GM18870 (cell line): ENCODE results near the gene KLHL12.

ENCODE experiments used
- ATAC-seq: cut with Tn5 transposase; IDR thresholded peaks from one replicate; pipeline ENCODE4 v1.9.1; 2021; ENCODE audit warnings: moderate library complexity; ENCODE audit not compliant: unreplicated experiment

KLHL12 gene

DNA sequence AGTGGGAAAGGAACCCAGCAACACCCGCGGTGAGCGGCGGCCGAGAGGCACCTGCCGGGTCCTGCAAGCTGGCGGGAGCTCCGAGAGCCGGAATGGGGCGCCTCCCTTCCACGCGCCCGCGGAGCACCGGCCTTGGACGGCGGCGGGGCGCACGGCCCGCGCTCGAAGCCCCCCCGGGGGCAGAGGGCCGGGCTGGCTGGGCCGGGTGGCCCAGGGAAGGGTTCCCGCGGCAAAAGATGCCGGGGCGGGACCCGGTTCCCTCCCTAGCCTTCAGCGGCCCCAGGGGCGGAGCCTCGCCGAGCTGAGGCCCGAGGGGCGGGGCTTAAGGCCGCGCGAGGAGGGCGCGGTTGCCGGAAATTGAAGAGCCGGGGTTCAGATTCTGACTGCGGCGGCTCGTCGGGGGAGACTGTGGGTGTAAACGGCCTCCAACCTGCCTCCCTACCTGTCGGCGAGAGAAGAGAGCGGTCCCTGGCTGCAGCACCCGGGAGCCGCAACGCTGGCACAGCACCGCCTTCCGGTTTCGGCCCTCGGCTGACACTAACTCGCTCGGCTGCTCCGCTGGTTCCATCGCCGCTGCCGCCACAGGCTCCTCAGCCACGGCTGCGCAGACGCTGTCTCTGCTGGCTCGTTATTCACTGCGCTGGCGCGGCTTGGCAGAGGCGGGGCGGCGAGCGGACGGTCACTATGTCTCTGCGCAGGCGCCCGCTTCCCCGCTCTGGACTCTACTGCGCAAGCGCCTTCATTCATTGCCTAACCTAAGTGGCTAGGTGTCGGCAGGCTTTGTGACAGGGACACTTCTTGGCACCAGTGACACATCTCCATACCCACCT is 38.3 kb downstream of the KLHL12 start, which contains the start of gene RABIF:
Gene RABIF (minus strand): TSS at position 619 of the 830 bp plus-strand sequence. CDS start 51 bp downstream, at position 568.
- peak; percentile 85 for ATAC-seq

- no peak for ATAC-seq
These were observed 38.9 kb downstream of the KLHL12 start for GRCh38 chr1:202888221-202888530.

GRCh38 chr1:202880961-202881460 is 46.0 kb downstream of the KLHL12 start:
- no peak for ATAC-seq

GRCh38 chr1:202880062-202880461 is 47.0 kb downstream of the KLHL12 start:
- ATAC-seq, result no peak

DNA sequence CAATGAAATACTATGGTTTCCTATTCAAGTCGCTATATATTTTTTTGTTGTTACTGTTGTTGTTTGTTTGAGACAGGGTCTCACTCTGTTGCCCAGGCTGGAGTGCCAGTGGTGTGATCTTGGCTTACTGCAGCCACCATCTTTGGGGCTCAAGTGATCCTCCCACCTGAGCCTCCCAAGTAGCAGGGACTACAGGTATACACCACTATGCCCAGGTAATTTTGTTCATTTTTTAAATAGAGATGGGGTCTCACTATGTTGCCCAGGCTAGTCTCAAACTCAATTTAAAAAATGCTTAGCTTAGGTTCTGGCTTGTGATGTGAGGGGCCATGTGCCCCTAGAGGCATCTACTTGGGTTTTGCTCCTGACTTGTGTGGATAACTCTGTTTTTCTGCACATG is 47.9 kb downstream of the KLHL12 start:
- ATAC-seq, result no peak

GRCh38 chr1:202873026-202873425 is 54.0 kb downstream of the KLHL12 start:
- ATAC-seq, result no peak

- no peak for ATAC-seq
These were observed 55.7 kb downstream of the KLHL12 start for GRCh38 chr1:202871367-202871766.

GRCh38 chr1:202862679-202863560 is 64.1 kb downstream of the KLHL12 start:
- ATAC-seq, result no peak

DNA sequence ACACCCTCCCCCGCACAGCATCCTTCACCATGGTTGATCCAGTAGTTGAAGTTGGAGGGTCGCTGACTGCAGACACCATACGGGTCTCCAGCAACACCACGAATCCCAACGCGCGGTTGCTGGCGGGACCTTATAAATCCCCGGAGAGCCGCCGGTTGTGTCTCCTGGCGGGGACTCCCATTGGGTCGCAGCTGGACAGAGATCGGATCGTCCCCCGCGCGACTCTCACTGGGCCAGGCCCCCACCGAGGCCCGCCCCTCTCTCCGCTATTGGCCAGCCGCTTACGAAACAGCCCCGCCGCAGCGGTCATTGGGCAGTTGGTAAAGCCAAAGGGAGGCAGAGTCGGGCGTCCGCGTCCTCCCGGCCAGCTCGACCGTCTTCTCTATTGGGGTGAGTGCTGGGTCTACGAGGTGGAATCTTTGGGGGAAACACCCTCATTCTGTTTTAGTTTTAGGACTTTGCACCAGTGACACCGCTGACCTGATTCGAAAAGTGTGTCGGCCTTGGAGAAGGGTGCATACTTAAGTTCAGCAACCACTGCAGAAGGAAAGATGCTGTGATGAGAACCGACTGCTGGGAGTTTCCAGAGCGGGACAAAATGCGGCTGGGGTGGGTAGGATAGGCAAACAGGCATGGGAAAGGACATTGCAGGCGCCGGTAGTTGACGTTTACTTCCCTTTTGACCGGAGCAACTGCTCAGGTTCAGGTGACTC is 65.5 kb downstream of the KLHL12 start:
- no peak for ATAC-seq

GRCh38 chr1:202860744-202861419 is 66.2 kb downstream of the KLHL12 start:
- no peak for ATAC-seq

DNA sequence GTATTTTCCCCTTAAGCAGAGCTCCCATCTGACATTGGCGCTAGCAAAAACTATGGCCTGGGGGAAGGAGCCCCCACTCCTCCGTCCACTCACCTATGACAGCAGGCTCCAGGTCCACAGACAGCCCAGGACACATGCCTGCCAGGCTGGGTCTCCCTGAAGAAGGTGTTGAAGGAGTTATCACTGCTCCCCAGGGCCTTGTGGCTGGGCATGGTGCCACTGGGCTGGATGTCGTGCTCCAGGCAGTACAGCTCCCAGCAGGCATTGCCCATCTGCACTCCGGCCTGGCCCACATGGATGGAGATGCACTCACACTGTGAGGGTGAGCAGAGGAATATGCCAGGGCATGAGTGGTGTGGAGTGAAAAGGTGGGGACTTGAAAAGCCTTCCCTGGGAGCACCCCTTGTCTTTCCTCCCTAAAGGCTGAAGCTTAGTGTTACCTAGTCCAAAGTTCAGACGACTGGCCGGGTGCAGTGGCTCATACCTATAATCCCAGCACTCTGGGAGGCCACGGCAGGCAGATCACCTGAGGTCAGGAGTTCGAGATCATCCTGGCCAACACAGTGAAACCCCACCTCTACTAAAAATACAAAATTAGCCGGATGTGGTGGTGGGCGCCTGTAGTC is 68.1 kb downstream of the KLHL12 start:
- no peak for ATAC-seq

DNA sequence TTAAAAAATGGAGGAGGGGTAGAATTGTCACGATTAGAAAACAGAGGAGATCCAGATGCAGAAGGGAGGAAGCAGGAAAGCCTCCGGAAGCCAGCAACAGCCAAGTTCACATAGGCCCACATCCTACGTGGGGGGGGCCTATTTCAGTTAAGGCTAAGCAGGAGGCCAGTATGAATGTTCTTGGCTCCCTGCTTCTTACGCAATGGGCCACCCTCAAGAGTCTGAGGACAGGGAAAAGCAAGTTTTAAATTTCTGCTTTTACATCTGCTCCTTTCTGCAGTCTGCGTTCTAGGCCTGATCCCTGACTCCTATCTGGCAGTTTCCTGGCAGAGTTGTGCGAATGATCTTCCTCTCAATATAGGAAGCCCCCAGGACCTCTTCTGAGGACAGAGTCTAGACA is 68.7 kb downstream of the KLHL12 start:
- no peak for ATAC-seq

DNA sequence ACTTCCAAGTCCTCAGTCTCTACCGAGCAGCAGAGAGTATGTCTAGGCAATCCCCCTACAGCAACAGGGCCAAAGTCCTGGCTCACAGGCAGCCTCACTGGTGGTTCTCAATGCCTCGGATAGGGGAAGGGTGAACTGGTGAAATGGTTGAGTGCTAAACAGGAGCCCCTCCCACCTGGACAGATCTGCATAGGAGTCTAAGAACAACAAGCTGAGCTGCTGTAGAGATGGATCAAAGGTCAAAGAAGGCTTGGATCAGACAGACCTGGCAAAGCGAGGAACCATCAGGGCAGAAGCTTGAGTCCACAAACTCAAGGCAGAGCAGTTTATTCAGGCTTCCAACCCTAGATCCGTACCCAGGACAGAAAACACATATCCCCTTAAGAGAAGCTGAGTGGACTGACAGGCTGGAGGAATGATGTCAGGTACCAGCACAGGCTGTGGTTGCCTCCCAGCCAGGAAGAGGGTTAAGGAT is 69.9 kb downstream of the KLHL12 start:
- no peak for ATAC-seq

GRCh38 chr1:202856014-202856413 is 71.0 kb downstream of the KLHL12 start:
- ATAC-seq, result no peak

GRCh38 chr1:202854787-202855186 is 72.2 kb downstream of the KLHL12 start:
- ATAC-seq, result no peak

- ATAC-seq, result no peak
These were observed 74.7 kb downstream of the KLHL12 start for GRCh38 chr1:202852163-202852904.

DNA sequence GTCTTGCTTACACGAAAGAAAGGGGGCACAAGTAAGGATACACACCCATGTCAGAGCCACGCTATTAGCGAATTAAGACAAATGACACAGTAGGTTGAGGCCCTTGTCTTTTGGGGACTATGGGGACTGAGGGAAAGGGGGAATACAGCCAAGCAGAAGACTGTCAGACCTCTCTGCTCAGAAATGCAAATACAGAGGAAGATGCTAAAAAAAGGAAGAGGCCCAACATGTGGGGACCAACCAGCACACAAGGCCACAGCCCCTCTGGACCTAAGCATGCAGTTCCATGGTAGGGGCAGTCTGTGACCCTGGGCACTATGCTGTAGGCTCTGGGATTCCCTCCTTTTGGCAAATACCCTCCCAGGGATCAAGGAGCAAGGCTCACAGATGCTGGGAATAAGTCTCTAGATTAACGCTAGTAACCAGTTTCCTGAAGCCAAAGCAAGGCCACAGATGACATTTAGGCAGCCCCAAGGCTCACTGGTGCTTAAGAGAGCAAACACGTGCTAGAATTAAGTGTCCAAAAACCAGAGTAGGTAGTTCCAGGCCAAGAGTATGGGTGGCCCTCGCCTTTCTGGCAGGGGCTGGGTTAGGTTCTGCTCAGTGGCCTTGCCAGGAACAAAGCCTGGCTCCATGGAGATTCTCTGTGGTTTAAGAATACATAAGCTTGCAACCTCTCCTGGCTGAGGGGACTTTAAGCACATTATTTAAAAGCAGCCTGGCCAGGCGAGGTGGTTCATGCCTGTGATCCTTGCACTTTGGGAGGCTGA is 76.3 kb downstream of the KLHL12 start:
- no peak for ATAC-seq

- peak; percentile 80 for ATAC-seq
These were observed 78.9 kb downstream of the KLHL12 start for GRCh38 chr1:202848191-202848542.

GRCh38 chr1:202844935-202845334 is 82.1 kb downstream of the KLHL12 start:
- no peak for ATAC-seq
